ENCODE measurements around the gene ARCN1.

- no peak for TF ChIP-seq SPI1 (IDR thresholded peaks at IDR 0.05; ENCODE audit: low read depth, low read length)
- TF ChIP-seq POLR2AphosphoS5 (IDR thresholded peaks at IDR 0.05; ENCODE audit: low read depth, low read length), result no peak
- no peak for TF ChIP-seq POLR2A (IDR thresholded peaks at IDR 0.05; ENCODE audit: low read depth, low read length)
- TF ChIP-seq TAF1 (IDR thresholded peaks at IDR 0.05; ENCODE audit: low read depth, low read length), result no peak
- no peak for TF ChIP-seq PAX5 (IDR thresholded peaks at IDR 0.05; ENCODE audit: insufficient read depth, low read length, severe bottlenecking)
Observed at GRCh38 chr11:118574636-118575035, 2.4 kb downstream of the ARCN1 start.
